Measurements from ENCODE around the gene TMEM95.

Gene TMEM95

DNA sequence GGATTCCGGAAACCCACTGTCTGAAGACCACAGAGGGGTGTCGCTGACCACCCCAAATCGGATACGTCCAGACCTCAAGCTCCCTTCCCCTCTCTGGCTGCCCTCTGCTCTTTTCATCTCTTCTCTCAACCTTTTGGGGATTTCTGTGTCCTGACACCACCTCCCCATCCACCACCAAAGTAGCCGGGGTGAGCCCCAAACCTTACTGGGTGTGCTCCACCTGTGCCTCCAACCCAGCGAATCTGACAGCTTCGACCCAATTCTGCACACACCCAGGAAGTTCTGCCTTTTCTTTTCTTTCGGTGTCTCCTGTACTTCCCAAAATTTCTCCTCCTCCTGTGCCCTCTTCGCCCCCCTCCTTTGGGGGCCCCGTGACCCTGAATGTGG, 2.5 kb upstream of the TMEM95 start:
- no peaks in the 10 kb centered on the region for H3K9me3 ChIP-seq
- no peaks in the 10 kb centered on the region for H3K36me3 ChIP-seq
- TF ChIP-seq CTCF (IDR thresholded peaks at IDR 0.05): peak in 1 of 2 experiments; percentile 53
- H3K4me1 ChIP-seq: peaks cover 0 to 73% (median 41%) of the 10 kb centered on the region in 4 donors
- H3K27me3 ChIP-seq: no peaks in the 10 kb centered on the region
- DNase-seq: no peak
- intact Hi-C loops (cut with DNase I; ENCODE audit: low total_unique reads): loop anchor here (1.0 to 5.0 kb wide), 3 partner anchors 85 to 210 kb away; partner anchors contain the start of genes FGF11, SENP3 and TMEM102
- peak overlapping the region; percentile 86 to 91 for H3K4me3 ChIP-seq
- peak overlapping the region; percentile 99 for H3K27ac ChIP-seq

DNA sequence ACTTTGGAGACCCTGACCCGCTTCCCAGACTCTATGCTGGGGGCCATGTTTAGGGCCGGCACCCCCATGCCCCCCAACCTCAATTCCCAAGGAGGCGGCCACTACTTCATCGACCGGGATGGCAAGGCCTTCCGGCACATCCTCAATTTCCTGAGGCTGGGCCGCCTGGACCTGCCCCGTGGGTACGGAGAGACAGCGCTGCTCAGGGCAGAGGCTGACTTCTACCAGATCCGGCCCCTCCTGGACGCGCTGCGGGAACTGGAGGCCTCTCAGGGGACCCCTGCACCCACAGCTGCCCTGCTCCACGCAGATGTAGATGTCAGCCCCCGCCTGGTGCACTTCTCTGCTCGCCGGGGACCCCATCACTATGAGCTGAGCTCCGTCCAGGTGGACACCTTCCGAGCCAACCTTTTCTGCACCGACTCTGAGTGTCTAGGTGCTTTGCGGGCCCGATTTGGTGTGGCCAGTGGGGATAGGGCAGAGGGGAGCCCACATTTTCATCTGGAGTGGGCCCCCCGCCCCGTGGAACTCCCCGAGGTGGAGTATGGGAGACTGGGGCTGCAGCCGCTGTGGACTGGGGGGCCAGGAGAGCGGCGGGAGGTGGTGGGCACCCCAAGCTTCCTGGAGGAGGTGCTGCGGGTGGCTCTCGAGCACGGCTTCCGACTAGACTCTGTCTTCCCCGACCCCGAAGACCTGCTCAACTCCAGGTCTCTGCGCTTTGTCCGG, 1.9 kb upstream of the TMEM95 start:
- H3K4me1 ChIP-seq: peaks cover 0 to 68% (median 41%) of the 10 kb centered on the region in 4 donors
- no peaks in the 10 kb centered on the region for H3K27me3 ChIP-seq
- no peak for DNase-seq
- no peak for TF ChIP-seq CTCF (IDR thresholded peaks at IDR 0.05)
- intact Hi-C loops (cut with DNase I; ENCODE audit: low total_unique reads): loop anchor here (1.0 to 5.0 kb wide), 3 partner anchors 84 to 209 kb away; partner anchors contain the start of genes FGF11, SENP3 and TMEM102
- no peaks in the 10 kb centered on the region for H3K9me3 ChIP-seq
- peak overlapping the region; percentile 86 to 91 for H3K4me3 ChIP-seq
- no peaks in the 10 kb centered on the region for H3K36me3 ChIP-seq
- peak overlapping the region; percentile 99 for H3K27ac ChIP-seq

DNA sequence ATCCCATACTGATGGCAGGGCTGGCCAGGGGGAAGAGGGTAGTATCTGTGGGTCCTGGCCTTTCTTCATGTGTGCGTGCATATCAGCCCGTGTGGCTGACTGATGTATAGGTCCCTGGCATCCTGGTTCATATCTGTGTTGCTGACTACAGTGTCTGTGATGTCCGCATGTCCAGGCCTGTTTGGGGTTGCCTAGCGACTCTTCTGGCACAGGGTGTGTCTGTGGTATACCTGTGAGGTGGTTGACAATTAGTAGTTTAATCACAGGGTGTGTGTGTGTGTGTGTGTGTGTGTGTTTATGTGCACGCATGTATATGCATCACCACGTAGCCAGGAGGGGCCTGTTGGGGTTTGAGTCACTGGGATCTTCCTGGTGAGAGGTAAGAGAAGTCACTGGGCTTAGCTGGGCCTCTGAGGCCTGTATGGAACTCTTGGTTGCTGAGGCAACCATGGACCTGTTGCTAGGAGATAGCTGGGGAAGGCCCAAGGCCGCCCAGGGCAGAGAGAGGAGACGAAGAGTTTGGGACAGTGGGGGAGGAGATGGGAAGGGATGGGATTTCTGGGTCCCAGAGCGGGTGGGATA, 603 bp upstream of the TMEM95 start:
- Histone ChIP-seq H3K27me3 (no peaks in the 10 kb centered on the region), H3K27ac (peak overlapping the region in 1 of 2 donors; percentile 99), H3K9me3 (no peaks in the 10 kb centered on the region), H3K36me3 (no peaks in the 10 kb centered on the region), H3K4me1 (peaks cover 0 to 57% (median 38%) of the 10 kb centered on the region in 4 donors), H3K4me3 (no peak overlapping the region)
- intact Hi-C loops (cut with DNase I; ENCODE audit: low total_unique reads): loop anchor here (5.0 kb wide), 2 partner anchors 83 to 208 kb away; partner anchors contain the start of genes FGF11, SENP3 and TMEM102
- DNase-seq: no peak
- TF ChIP-seq CTCF (IDR thresholded peaks at IDR 0.05): no peak

GRCh38 chr17:7355573-7355972, 617 bp downstream of the TMEM95 start:
- intact Hi-C loops (cut with DNase I; ENCODE audit: low total_unique reads): no loop called here
- H3K9me3 ChIP-seq: no peaks in the 10 kb centered on the region
- H3K27me3 ChIP-seq: no peaks in the 10 kb centered on the region
- TF ChIP-seq CTCF (IDR thresholded peaks at IDR 0.05): no peak
- no peaks in the 10 kb centered on the region for H3K36me3 ChIP-seq
- H3K4me1 ChIP-seq: peaks cover 0 to 44% (median 31%) of the 10 kb centered on the region in 4 donors
- H3K27ac ChIP-seq: no peak overlapping the region
- DNase-seq: no peak
- H3K4me3 ChIP-seq: no peak overlapping the region

DNA sequence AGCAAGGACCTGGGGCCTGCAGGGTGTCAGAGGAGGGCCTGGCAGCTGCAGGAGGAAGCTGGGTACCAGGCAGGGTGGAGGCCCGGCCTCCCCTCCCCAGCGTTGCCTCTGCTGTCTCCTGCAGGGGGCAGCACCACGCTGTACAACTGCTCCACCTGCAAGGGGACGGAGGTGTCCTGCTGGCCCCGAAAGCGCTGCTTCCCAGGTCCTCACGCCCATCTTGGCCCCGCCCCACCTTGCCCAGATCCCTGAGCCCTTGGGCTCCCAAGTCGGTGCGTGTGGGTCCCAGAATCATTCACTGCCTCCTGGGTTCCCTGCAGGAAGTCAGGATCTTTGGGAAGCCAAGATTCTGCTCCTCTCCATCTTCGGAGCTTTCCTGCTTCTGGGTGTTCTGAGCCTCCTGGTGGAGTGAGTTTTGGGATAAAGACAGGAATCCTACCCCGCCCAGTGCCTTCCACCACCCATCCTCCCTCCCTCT, 1.2 kb downstream of the TMEM95 start:
- DNase-seq: peak; percentile 75 to 87
- intact Hi-C loops (cut with DNase I; ENCODE audit: low total_unique reads): no loop called here
- Histone ChIP-seq H3K4me1 (peaks cover 0 to 43% (median 31%) of the 10 kb centered on the region in 4 donors), H3K27me3 (no peaks in the 10 kb centered on the region), H3K4me3 (no peak overlapping the region), H3K27ac (no peak overlapping the region), H3K36me3 (no peaks in the 10 kb centered on the region), H3K9me3 (no peaks in the 10 kb centered on the region)
- TF ChIP-seq CTCF (IDR thresholded peaks at IDR 0.05): peak; percentile 72 to 86

All from tibial artery (tissue), 4 donors.